K562 (cell line): ENCODE measurements around the gene TTC19. TPM values are rescaled to one million over a fixed set of nuclear protein-coding genes. Genes with fewer than 3 reads are reported as not detected.

ENCODE experiments used
- HDAC6 ChIP-seq: IDR thresholded peaks from 2 replicates; pipeline ENCODE4 v1.6.1; 2012; ENCODE audit warnings: low read depth, mild to moderate bottlenecking, control low read depth, inconsistent platforms, low read length, moderate library complexity
- MTA3 ChIP-seq: fragments of 450-650 bp; formaldehyde crosslinking; IDR thresholded peaks from 2 replicates; pipeline ENCODE4 v1.6.1; 2017; ENCODE audit warnings: mild to moderate bottlenecking, borderline replicate concordance
- NR0B1 ChIP-seq: fragments of 450-650 bp; IDR thresholded peaks from one replicate; pipeline ENCODE4 v1.6.1; 2018; ENCODE audit warnings: mild to moderate bottlenecking, moderate library complexity; ENCODE audit not compliant: partially characterized antibody
- TCF3 ChIP-seq: sonication (generic); formaldehyde crosslinking; IDR thresholded peaks from 2 replicates; pipeline ENCODE4 v1.4.0; 2020; ENCODE audit warnings: mild to moderate bottlenecking, missing genetic modification reagents
- ZBTB49 ChIP-seq: sonication (generic); formaldehyde crosslinking; IDR thresholded peaks from 2 replicates; pipeline ENCODE4 v1.8.0; 2022; ENCODE audit warnings: missing genetic modification reagents, mild to moderate bottlenecking, borderline replicate concordance
- ZMIZ1 ChIP-seq, 2 experiments: fragments of 150-350 bp in 1 of 2; IDR thresholded peaks; 2 replicates each; pipeline ENCODE4 v1.6.1; 2012 to 2016; ENCODE audit warnings: low read depth in 2 of 2, low read length in 2 of 2, mild to moderate bottlenecking in 1 of 2, moderate library complexity in 1 of 2
- ZNF408 ChIP-seq: fragments of 250-450 bp; sonication (Bioruptor Pico); IDR thresholded peaks from 2 replicates; pipeline ENCODE4 v1.4.0; 2020; ENCODE audit warnings: low read depth, mild to moderate bottlenecking, moderate library complexity
- polyA plus RNA-seq, 8 experiments: library from polyadenylated mRNA; depleted of rRNA in 4 of 8; stranded (reverse) in 5 of 8; unstranded in 3 of 8; fragments of >200 nt; fragmentation: Nextera tagmentation in 2 of 8; fragmentation: Illumina TruSeq in 1 of 8; extraction: Ambion mirVana in 2 of 8; extraction: Trizol in 1 of 8; gene quantifications; 2 replicates each; pipeline versions ENCODE4 v1.2.1 to v1.2.3, GENCODE V29; 2011 to 2014; ENCODE audit warnings: inconsistent platforms in 1 of 8, missing spikeins in 1 of 8
- total RNA-seq, 7 experiments: library from RNA; depleted of rRNA in 6 of 7; stranded (reverse); fragments of >200 nt in 6 of 7; fragmentation: Illumina TruSeq in 2 of 7; extraction: Trizol in 2 of 7; gene quantifications; 2 replicates each; pipeline versions ENCODE4 v1.2.1 to v1.2.3, GENCODE V29; 2011 to 2021; ENCODE audit warnings: low replicate concordance in 1 of 7

The TTC19 gene
- total and polyA plus RNA-seq, 9 of the 15 experiments (the other 6 are each of a cell fraction or from before 2014, with no cell fraction given), result 8.1 to 60.8 (median 25.3) TPM

- TF ChIP-seq ZMIZ1 (IDR thresholded peaks at IDR 0.05; ENCODE audit: low read depth in 2 of 2, low read length in 2 of 2) (0 out of 4 replicates have a peak, but pooled peaks of 1 of the 2 experiments have one; percentile 47), NR0B1 (no peak), HDAC6 (no peak), TCF3 (CRISPR knock-in tag) (peak; percentile 38), ZNF408 (CRISPR knock-in tag) (no peak), MTA3 (0 out of 2 replicates have a peak, but pooled peaks have one; percentile 54), ZBTB49 (CRISPR knock-in tag) (no peak)
Measured at GRCh38 chr17:15955793-15956541, 43.7 kb upstream of the TTC19 start (continued).
